Ishikawa (cell line): Measurements from ENCODE around the gene EPAS1.

ENCODE experiments used
- CEBPB ChIP-seq: IDR thresholded peaks from 2 replicates; pipeline ENCODE4 v1.6.1; 2012
- CREB1 ChIP-seq: IDR thresholded peaks from 2 replicates; pipeline ENCODE4 v1.6.1; 2012; ENCODE audit warnings: low read depth
- EGR1 ChIP-seq: IDR thresholded peaks from 2 replicates; pipeline ENCODE4 v1.6.1; 2012
- EP300 ChIP-seq: IDR thresholded peaks from 2 replicates; pipeline ENCODE4 v1.6.1; 2012; ENCODE audit warnings: borderline replicate concordance
- FOXM1 ChIP-seq: IDR thresholded peaks from 2 replicates; pipeline ENCODE4 v1.6.1; 2012; ENCODE audit warnings: low read depth, borderline replicate concordance
- MAX ChIP-seq: IDR thresholded peaks from 2 replicates; pipeline ENCODE4 v1.6.1; 2012
- RAD21 ChIP-seq: IDR thresholded peaks from 2 replicates; pipeline ENCODE4 v1.6.1; 2012; ENCODE audit warnings: low read depth
- TAF1 ChIP-seq: IDR thresholded peaks from 2 replicates; pipeline ENCODE4 v1.6.1; 2012; ENCODE audit warnings: low read depth, mild to moderate bottlenecking
- TCF12 ChIP-seq: IDR thresholded peaks from 2 replicates; pipeline ENCODE4 v1.6.1; 2012; ENCODE audit warnings: low read depth
- TEAD4 ChIP-seq: IDR thresholded peaks from 2 replicates; pipeline ENCODE4 v1.6.1; 2012
- YY1 ChIP-seq: IDR thresholded peaks from 2 replicates; pipeline ENCODE4 v1.6.1; 2012; ENCODE audit warnings: low read depth
- ZBTB7A ChIP-seq: IDR thresholded peaks from 2 replicates; pipeline ENCODE4 v1.6.1; 2012; ENCODE audit warnings: low read depth
- TF ChIP-seq, protein P1 (sequence below): IDR thresholded peaks from 2 replicates; pipeline ENCODE4 v1.6.1; 2012; ENCODE audit warnings: low read depth, mild to moderate bottlenecking

- TF ChIP-seq TEAD4 (no peak), YY1 (no peak), MAX (no peak), EP300 (no peak), ZBTB7A (no peak), CREB1 (no peak), EGR1 (no peak), CEBPB (no peak), TAF1 (no peak), RAD21 (no peak), TCF12 (no peak), FOXM1 (no peak)
- TF ChIP-seq, protein P1, sequence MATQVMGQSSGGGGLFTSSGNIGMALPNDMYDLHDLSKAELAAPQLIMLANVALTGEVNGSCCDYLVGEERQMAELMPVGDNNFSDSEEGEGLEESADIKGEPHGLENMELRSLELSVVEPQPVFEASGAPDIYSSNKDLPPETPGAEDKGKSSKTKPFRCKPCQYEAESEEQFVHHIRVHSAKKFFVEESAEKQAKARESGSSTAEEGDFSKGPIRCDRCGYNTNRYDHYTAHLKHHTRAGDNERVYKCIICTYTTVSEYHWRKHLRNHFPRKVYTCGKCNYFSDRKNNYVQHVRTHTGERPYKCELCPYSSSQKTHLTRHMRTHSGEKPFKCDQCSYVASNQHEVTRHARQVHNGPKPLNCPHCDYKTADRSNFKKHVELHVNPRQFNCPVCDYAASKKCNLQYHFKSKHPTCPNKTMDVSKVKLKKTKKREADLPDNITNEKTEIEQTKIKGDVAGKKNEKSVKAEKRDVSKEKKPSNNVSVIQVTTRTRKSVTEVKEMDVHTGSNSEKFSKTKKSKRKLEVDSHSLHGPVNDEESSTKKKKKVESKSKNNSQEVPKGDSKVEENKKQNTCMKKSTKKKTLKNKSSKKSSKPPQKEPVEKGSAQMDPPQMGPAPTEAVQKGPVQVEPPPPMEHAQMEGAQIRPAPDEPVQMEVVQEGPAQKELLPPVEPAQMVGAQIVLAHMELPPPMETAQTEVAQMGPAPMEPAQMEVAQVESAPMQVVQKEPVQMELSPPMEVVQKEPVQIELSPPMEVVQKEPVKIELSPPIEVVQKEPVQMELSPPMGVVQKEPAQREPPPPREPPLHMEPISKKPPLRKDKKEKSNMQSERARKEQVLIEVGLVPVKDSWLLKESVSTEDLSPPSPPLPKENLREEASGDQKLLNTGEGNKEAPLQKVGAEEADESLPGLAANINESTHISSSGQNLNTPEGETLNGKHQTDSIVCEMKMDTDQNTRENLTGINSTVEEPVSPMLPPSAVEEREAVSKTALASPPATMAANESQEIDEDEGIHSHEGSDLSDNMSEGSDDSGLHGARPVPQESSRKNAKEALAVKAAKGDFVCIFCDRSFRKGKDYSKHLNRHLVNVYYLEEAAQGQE: no peak
Measured at GRCh38 chr2:46303822-46304221, 6.6 kb downstream of the EPAS1 start.
